Testis (tissue), 3 donors: ENCODE data around the gene RABGGTA. TPM values are rescaled to one million over a fixed set of nuclear protein-coding genes. Genes with fewer than 3 reads are reported as not detected.

Experiments used
- DNase-seq: peaks from one replicate; pipeline ENCODE4 v3.0.0-alpha.2; 2019
- H3K27ac ChIP-seq, 2 donors: fragments of 200-600 bp; sonication (generic); one replicate each; pipeline ENCODE4 v1.5.1; 2019
- H3K27me3 ChIP-seq: fragments of 200-600 bp; sonication (generic); one replicate; pipeline ENCODE4 v1.5.1; 2019
- H3K36me3 ChIP-seq: fragments of 200-600 bp; sonication (generic); one replicate; pipeline ENCODE4 v1.5.1; 2017; ENCODE audit warnings: low read depth; ENCODE audit errors: missing control alignments
- H3K4me1 ChIP-seq: fragments of 200-600 bp; sonication (generic); one replicate; pipeline ENCODE4 v1.5.1; 2019
- H3K4me3 ChIP-seq, 2 donors: fragments of 200-600 bp; sonication (generic); one replicate each; pipeline ENCODE4 v1.5.1; 2017 to 2019
- H3K9me3 ChIP-seq: fragments of 200-600 bp; sonication (generic); one replicate; pipeline ENCODE4 v1.5.1; 2017
- CTCF ChIP-seq, 3 experiments: fragments of 450-650 bp in 2 of 3; fragments of 200-600 bp in 1 of 3; sonication (generic) in 1 of 3; IDR thresholded peaks; one replicate each; pipeline ENCODE4 v1.5.1; 2016 to 2019; ENCODE audit warnings: antibody characterized with exemption in 3 of 3, mild to moderate bottlenecking in 2 of 3, moderate library complexity in 1 of 3
- POLR2A ChIP-seq: fragments of 450-650 bp; IDR thresholded peaks from one replicate; pipeline ENCODE4 v1.6.1; 2017; ENCODE audit warnings: antibody characterized with exemption, mild to moderate bottlenecking, moderate library complexity
- WGBS, 2 donors: methylation state at CpG; one replicate each; pipeline ENCODE4 v1.1.5; 2018; 5-methylcytosine and 5-hydroxymethylcytosine counted together
- intact Hi-C: fragments of 100-400 bp; cut with DNase I; formaldehyde crosslinking; loops from one replicate; pipeline ENCODE4 v1.15.1; 2023; ENCODE audit warnings: low total_unique reads
- polyA plus RNA-seq: library from polyadenylated mRNA; stranded (reverse); fragments of 350-450 nt; fragmentation: Illumina TruSeq; extraction: RNeasy Lipid Tissue Mini Kit (QIAGEN cat#74804); gene quantifications from one replicate; pipeline ENCODE4 v1.2.3, GENCODE V29; 2014; ENCODE audit warnings: low read depth, low replicate concordance; ENCODE audit not compliant: insufficient read depth
- total RNA-seq, 2 donors: library from RNA; depleted of rRNA; stranded (reverse); fragments of >200 nt; gene quantifications; one replicate each; pipeline ENCODE4 v1.2.3, GENCODE V29; 2016

Gene RABGGTA
- total and polyA plus RNA-seq, 3 donors from 2014 or later = 33.5 to 90.2 (median 70.9) TPM

DNA sequence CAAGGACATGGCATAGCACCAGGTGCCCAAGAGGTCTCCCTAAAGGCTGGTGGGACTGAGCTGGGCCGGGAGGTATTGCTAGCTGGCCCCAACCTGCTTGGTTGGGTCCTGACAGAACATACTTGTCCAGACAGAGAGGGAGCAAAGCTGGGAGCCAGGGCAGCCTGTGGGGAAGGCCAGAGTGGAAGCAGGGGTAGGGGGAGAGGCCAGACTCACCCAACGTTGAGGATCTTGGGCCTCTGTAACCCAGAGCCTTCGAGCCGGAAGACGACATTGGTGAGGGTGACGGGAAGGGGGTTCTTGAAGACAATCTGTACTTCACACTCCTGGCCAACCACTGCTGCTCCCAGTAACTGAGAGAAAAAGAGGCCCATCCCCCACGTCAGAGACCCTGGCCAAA is 17.5 kb downstream of the RABGGTA start:
- no peaks in the 10 kb centered on the region for H3K36me3 ChIP-seq
- intact Hi-C loops = no loop called here
- no peak overlapping the region for H3K4me3 ChIP-seq
- TF ChIP-seq POLR2A (no peak), CTCF (IDR thresholded peaks at IDR 0.05) (no peak)
- H3K9me3 ChIP-seq = no peaks in the 10 kb centered on the region
- DNase-seq = no peak
- no peak overlapping the region for H3K27ac ChIP-seq
- no peaks in the 10 kb centered on the region for H3K27me3 ChIP-seq
- no peaks in the 10 kb centered on the region for H3K4me1 ChIP-seq
- 89 to 90% methylated on average over 5 to 7 of the region's 7 CpGs for WGBS, 2 donors

- Histone ChIP-seq H3K9me3 (no peaks in the 10 kb centered on the region), H3K4me3 (no peak overlapping the region), H3K36me3 (no peaks in the 10 kb centered on the region), H3K4me1 (no peaks in the 10 kb centered on the region), H3K27ac (no peak overlapping the region), H3K27me3 (no peaks in the 10 kb centered on the region)
- TF ChIP-seq POLR2A (no peak), CTCF (IDR thresholded peaks at IDR 0.05) (no peak)
- DNase-seq = no peak
- 84 to 91% methylated on average over 7 to 11 of the region's 11 CpGs for WGBS, 2 donors
- intact Hi-C loops = no loop called here
Observed at GRCh38 chr14:24252289-24253124, 18.9 kb downstream of the RABGGTA start.

DNA sequence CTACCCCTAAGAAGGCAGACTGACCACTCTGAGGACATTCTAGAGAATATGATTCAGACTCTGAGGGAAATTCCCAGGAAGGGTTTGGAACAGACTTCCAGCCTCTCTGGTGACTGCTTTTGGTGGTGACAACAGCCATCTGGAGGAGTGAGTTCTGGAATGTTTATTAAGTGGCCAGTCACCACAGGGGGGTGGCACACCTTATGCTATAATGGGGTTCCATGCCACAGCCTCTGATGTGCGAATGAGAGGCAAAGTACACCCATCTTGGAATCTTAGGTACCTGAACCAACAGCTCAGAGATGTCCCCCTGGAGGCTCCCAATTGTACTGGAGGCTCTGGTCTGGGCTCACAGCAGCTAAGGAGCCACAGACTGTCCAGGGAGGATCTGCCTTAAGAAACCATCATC is 19.5 kb downstream of the RABGGTA start:
- Histone ChIP-seq H3K9me3 (no peaks in the 10 kb centered on the region), H3K4me3 (no peak overlapping the region), H3K36me3 (no peaks in the 10 kb centered on the region), H3K27ac (no peak overlapping the region), H3K4me1 (no peaks in the 10 kb centered on the region), H3K27me3 (no peaks in the 10 kb centered on the region)
- TF ChIP-seq POLR2A (no peak), CTCF (IDR thresholded peaks at IDR 0.05) (no peak)
- intact Hi-C loops = no loop called here
- DNase-seq = no peak
- WGBS, 2 donors = 93% methylated on average over 1 of the region's 1 CpG; no CpG with 5 or more reads in 1 of the 2 donors

- Histone ChIP-seq H3K27ac (no peak overlapping the region), H3K4me3 (no peak overlapping the region), H3K4me1 (no peaks in the 10 kb centered on the region), H3K27me3 (no peaks in the 10 kb centered on the region), H3K9me3 (no peaks in the 10 kb centered on the region), H3K36me3 (no peaks in the 10 kb centered on the region)
- no peak for DNase-seq
- WGBS, 2 donors = 74 to 76% methylated on average over 4 of the region's 4 CpGs
- no peak for TF ChIP-seq CTCF (IDR thresholded peaks at IDR 0.05)
- intact Hi-C loops = no loop called here
Observed at GRCh38 chr14:24250354-24250753, 21.0 kb downstream of the RABGGTA start.
